HG02642 (cell line): ENCODE results near the gene MRGPRE.

Experiments
- ATAC-seq: cut with Tn5 transposase; IDR thresholded peaks from one replicate; pipeline ENCODE4 v1.9.1; 2021; ENCODE audit warnings: mild to moderate bottlenecking; ENCODE audit not compliant: unreplicated experiment, poor library complexity

Gene MRGPRE

DNA sequence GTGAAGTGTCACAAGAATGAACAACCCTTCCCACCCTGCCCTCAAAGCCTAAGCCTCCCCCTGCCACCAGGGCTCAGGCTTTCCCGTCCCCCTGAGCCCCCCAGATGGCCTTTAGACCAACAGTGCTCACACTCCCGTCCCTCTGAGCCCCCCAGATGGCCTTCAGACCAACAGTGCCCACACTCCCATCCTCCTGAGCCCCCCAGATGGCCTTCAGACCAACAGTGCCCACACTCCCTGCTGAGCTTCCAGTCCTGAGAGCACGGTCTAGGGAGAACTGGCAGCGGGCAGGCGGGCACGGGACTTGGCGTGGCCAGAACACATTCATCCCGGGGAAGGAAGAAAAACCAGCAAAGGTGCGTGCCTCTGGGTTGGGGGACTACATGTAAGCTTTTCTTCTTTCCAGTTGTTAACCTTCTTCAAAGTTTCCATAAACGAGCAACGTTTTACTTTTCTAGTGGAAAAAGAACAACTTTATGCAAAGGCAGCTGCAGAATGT is 16.1 kb downstream of the MRGPRE start:
- no peak for ATAC-seq

DNA sequence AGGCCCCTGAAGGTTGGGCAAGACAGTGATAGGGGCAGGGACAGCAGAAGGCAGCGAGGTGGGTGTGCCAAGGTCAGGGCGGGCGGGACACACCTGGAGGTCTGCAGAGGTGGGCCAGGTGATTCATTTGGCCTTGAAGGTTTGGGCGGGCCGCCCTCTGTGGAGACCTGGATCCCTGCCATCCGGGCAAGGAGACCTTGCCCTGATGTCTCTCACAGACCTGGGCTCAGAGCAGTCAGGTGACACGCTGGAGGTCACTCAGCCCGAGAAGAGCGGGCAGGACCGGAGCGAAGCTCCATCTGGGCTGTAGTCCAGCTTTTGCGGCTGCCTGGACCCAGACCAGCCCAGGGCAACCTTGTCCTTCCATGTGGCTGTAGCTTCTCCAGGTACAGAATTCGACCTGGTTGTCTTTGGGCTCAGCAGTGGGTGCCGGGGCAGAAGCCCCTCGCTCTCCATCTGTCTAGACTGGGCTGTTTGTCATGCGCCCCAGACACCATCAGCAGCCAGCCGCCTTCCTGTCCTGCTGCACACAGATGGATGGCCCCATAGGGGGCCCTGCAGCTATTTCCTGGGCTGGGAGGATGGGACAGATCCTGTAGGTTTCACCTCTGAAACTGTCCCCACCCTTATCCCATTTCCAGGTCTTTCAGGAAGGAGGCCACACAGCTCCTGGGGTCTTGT is 16.7 kb downstream of the MRGPRE start:
- ATAC-seq: no peak

DNA sequence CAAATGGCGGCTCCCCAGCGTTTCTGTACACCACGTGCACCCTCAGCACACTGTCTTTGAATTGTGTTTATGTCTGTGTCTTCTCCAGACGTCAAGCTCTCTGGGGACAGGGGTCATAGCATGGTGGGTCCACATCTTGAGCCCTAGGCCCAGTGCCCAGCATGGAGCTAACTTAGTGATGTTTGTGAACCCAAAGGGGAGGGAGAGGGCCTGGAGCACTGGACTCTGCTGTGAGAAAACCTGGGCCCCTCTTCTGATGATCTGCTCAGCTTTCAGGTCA is 17.9 kb downstream of the MRGPRE start:
- ATAC-seq: no peak

DNA sequence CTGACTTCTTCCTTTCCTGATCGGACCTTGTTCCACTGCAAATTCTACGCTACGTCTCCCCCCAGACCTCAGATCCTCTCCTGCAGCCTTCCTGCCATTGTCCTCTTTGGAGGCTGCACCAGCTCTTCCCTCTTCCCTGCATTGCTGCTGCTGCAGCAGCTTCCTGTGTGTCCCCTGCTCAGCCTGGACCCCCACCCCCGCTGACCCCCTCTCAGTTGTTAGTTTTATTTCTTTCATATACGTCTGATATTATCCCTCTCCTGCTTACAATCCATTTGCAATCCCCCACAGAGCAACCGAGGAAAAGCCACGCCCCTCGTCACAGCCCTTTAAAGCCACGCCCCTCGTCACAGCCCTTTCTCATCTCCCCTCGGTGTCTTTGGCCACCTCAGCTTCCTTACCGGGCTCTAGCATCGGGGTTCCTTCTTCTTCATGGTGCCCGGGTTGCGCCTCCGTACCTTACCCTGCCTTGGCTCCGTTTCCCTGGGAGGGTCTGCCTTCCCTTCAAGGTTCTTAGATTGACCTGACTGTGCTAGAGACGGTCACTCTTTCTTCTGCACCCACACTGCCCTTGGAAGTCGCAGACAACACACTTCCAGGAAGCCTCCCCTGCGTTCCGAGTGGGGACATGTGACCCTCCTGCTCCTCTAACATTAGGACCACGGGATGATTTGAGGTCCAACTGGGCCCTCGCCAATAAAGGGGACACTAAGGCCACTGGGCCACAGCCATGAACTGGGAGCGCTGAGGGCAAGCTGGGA is 18.4 kb downstream of the MRGPRE start:
- ATAC-seq: no peak

DNA sequence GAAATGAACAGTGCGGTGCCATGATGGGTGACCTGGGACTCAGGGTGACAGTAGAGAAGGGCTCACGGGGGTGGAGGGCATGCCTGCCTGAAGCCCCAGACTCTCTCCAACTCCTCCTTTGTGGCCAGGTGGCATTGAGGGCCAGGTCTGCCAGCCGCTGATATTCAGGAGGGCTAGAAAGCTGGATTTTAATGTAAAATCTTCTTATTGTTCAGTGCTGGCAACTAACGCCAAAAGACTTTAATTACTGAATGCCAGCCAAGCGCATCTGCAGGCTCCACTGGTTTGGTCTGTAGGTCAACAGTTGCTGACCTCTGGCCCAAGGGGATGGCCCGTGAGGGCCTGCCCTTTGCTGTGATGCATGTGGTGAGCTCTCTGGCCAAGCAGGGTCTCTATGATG is 23.9 kb downstream of the MRGPRE start:
- no peak for ATAC-seq

DNA sequence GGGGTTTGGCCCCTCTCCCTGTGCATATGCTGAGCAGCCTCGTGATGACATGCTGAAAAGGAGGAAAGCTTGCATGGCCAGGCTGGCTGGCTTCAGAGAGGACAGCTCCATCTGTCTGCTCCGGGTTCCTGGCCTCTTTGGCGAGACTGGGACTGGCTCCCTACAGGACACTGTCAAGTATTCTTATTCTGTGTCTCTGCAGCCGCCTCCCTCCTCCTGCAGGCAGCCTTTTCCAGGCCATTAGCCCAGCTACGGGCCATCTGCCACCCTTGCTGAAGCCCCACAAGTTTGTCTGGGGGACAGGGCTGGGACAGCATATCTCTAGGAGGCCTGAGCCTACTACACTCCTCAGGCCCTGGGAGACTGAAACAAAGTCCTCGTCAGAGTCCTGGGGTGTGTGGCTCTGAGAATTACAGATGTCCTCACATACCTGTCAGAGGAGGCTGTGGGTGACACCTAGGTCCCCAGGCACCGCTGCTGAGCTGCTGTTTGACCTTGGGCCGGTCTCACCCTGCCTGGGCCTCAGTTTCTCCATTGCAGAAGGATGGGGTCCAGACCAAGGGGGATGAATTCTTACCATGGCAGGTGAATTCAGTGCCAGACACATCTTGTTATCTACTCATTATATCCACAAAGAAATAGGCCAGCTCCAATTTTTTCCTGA is 24.6 kb downstream of the MRGPRE start:
- ATAC-seq: no peak

DNA sequence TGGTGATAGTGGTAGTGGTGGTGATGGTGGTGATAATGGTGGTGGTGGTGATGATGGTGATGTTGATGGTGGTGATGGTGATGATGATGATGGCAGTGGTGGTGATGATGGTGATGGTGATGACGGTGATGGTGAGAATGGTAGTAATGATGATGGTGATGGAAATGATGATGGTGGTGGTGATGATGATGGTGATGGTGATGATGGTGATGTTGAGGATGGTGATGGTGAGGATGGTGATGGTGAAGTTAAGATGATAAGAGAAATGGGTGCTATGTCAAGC is 25.4 kb downstream of the MRGPRE start:
- no peak for ATAC-seq

DNA sequence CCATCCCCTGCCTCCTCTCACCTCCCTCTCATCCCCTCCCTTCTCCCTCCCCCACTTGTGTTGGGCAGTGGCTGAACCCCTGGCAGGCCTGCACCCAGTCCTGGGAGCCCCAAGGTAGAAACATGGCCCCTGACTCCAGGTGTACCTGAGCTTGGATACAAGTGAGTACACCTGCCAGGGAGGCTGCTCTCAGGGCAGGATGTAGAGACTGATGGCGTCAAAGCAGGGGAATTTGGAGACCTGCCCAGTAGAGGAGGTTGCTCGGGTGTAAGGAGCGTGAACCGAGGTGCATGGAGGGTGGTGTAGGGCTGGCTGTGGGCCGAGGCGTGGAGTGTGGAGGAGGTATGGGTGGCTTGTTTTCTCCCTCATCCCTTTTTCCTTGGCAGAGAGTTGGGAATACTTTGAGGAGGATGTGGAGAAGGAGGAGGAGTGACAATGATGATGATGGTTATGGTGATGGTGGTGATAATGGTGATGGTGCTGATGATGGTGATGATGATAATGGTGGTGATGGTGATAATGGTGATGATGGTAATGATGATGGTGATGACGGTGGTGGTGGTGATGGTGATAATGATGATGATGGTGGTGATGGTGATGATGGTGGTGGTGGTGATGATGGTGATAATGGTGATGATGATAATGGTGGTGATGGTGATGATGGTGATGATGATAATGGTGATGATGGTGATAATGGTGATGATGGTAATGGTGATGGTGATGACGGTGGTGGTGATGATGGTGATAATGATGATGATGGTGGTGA is 25.9 kb downstream of the MRGPRE start:
- no peak for ATAC-seq

DNA sequence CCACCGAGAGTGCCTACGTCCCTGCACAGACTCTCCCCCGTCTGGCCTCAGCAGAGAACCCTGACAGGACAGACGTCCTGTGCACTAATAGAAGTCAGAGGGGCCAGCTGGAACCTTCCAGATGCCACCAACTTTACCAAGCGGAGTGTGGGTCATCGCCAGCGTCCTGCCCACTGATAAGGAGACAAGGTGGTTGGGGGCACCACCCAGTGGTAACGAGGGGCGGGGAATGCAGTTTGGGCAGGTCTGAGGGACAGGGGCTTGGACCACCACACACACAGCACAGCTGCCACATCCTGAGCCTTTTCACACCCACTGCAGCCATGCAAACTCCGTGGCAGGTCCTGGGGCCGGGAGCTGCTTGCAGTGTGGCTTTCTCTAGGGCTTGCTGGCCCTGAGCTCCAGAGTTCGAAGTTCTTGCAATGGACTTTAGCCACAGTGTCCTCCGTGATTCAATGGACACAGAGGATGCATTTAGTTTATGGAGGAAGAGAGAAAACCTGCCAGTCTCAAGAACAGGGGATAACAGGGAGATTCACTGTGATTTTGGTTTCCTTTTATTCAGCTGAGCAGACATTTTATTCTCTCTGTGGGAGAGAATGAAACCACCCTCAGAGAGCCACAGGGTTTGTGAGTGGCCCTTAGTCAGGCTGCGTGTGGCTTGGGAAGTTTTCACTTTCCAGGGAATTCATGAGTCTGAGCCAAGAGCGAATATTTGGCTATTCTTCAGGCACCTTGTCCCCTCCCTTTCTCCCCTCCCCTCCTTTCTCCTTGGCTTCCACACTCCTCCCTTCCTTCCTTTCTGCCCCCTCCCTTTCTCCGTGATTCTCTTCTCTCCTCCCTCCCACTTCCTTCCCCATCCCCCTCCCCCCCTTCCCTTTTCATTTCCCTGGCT is 26.7 kb downstream of the MRGPRE start:
- no peak for ATAC-seq

DNA sequence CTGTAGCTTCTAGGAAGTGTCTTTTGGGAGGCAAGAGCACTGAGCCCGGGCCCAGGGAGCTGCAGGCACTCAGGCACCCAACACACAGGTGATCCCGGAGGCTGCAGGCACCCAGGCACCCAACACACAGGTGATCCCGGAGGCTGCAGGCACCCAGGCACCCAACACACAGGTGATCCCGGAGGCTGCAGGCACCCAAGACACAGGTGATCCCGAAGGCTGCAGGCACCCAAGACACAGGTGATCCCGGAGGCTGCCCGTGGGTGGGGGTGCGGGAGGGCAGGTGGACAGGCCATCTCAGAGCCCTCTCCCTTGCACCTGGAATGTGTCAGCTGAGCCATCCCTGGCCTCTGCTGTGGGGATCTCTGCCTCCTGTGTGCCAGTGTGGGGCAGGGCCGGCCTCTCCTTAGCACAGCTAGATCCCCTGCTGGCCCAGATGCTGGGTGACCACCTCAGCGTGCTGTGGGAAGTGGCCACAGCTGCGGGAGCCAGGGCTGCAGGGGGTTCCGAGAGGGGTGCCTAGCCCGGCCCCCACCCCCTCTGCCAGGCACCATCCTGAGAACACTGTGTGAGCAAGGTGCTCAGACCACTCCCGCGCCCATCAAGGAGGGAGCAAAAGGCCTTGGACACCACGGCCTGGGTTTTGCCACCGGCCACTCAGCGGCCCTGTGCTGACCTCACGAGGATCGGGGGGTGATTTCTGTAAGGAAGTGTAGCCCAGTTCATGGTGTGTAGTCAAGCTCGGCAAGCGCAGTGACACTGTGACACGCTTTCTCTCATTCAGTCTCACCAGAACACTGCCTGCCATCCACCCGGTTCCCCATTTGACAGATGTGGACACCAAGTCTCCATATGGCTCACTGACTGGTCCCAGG is 27.8 kb downstream of the MRGPRE start:
- no peak for ATAC-seq

DNA sequence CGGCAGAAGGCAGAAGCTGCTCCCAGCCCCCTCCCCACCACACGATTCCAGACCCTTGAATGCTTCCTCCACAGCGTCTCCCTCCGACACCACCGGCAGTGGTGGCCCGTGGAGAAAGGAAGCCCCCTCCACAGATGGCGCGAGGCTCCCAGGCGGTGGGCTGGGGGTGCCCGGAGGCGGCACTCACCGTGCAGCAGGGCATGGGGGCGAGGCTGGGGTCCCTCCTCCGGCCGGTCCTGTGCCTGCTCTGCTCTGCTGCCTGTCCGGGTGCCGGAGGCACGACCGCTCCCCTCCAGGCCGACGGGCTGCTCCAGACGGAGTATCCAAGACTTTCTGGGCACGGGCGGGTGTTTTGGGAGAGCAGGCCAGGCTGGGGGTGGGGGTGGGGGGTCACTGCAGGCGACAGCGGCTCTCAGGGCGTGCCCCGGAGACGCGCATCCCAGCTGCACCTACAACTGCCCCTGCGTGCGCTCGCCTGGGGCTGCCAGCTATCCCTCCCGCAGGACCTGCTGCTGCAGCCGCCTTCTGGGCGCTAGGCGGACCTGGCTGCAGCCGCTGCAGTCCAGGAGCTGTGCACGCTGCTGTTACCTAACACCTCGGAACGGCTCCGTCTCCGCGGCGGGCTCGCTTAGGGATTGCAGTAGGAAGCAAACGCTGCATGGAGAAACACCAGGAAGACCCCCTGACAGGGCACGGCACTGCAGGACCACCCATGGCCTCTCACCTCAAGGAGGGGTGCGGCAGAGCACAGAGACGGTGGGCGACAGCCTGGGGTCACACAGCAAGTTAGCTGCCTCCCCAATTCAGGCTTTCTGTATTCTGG is 28.8 kb downstream of the MRGPRE start:
- ATAC-seq: no peak

DNA sequence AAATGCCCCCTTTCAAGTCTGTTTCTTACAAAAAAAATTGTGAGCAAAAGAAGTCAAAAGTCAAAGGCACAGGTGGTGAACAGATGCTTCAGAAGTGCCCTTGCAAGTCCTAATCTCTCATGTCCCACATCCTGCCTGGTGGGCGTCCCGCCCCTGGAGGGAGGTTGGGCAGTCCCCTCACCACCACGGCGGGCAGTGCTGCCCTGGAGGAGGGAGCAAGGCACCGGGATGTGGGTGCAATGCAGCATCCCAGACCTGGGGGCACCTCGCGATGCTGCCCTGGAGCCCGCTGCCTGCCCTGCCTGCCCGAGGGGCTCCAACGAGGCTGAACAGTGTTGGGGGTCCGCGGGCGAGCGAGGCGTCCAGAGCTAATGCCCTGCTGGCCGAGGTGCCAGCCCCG is 29.5 kb downstream of the MRGPRE start:
- ATAC-seq: no peak

DNA sequence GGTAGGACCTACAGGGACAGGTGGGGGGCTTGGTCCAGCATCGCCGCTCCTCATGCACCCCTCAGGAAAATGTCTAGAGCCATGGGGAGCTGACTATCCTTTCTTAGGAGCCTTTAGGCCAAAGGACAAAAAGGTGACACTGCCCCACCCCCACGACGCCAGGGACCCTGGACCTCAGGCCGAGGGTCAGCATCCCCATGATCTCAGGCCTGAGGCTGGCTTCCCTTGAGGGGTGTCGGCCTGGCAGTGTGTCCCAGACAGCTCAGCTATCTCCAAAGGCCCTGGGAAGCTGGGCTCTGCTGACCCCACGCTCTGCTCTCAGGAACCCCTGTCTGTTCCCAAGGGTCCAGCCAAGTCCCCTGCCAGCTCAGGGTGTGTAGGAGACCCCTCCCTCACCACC is 29.9 kb downstream of the MRGPRE start:
- no peak for ATAC-seq

DNA sequence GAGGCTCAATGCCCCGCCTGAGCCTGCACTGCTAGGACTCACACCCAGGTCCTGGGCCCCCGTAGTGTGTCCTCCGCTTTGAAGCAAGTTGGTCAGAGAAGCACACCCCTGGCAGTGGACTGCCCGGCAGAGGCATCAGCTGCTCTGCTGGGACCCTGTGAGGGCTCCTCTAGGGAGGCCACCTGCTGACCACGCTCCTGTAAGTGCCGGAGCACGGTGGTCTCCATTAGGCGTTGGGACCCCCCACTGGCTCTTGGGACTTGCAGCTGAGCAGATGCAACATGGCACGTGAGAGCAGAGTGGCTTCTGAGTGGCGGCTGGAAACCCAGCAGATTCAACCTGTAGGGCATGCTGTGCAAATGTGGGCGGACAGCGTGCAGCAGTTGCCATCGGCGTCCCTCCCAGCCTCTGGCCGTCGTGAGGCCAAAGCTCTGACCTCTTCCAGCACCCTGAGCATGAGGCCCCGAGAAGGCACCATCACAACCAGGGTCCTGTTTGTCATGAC is 30.5 kb downstream of the MRGPRE start:
- no peak for ATAC-seq

DNA sequence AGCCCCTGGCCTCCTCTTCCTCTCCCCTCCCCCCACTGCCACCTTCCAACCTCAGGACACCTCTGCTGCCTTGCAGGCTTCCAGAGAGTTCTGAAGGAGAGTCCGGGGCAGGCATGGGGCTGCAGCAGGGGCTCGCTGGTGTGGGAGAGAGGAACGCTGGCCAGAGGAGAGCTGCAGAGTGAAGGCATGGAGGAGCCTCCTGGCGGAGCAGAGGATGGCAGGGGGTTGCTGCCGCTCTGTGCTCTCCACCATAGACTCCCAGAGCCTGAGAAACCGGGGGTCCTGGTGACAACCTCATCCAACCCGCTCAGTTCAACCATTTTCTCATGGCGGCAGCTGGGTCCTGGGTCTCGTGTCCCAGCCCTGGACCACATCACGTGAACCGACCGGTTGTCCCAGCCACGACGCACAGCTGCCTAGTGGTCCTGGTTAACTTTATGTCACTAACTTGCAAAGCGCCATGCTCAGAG is 31.1 kb downstream of the MRGPRE start:
- ATAC-seq: no peak

DNA sequence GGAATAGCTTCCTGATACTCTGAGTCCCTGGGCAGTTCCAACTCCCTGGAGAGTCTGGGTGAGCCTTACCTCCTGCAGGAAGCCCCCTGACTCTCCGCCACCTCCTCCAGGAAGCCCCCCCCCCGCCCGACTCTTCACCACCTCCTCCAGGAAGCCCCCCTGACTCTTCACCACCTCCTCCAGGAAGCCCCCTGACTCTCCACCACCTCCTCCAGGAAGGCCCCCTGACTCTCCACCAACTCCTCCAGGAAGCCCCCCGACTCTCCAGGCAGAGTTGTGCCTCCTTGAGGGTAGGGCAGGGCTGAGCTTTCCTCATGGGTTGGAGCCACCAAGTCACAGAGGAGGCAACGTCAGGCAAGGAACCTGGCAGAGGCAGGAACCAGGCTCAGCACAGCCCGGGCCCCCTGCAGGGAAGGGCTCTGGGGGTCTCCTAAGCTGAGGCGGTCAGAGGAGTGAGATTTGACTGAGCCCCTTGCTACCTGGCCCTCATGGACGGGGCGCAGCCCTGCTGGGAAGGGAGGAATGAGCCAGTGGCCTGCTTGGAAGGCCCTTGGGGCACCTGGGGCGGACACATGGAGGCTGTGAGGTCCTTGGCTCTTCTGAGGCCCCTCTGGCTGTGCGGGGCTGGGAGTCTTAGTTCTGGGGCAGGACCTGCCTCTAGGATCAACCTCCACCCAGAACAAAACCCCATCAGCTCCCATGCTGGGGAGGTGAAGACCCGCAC is 31.7 kb downstream of the MRGPRE start:
- no peak for ATAC-seq

DNA sequence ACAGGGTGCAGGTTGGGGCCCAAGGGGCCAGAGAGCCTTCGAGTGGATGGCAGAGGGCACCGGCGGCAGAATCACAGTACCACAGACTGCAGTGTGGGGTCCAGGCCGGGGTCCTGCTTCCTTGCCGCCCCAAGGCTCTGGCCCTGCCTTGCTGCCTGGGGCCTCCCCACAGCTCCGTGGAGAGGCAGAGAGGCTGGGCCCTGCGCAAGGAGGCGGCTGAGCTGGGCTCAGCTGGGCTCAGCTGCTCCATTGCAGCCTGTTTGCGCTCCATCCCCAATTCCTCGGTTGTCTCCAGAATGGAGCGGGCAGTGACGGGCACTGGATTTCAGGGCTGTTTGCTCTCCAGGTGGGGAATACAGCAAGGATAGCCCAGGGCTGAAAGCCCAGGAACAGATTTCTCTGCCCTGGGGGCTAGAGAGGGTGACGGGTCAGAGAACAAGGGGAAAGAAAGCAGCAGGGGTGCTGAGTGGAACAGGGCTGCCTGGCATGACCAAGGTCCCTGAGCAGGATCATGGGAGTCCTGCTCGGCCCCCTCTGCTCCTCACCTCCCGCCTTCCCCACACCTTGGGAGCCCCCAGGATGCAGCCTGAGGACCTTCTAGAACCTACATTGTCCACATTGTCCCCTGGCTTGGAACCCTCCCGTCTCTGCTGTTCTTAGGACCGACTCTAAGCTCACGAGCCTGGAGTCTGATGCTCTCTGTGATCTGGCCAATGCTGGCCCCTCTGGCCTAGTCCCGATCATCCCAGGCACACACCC is 32.5 kb downstream of the MRGPRE start:
- no peak for ATAC-seq
